ENCODE measurements around the gene GRIK3.

Gene GRIK3

GRCh38 chr1:37010011-37010410, 24.3 kb downstream of the GRIK3 start:
- no peak for DNase-seq

GRCh38 chr1:37009521-37009920, 24.8 kb downstream of the GRIK3 start:
- DNase-seq, result no peak

- no peak for DNase-seq
Measured at GRCh38 chr1:37006132-37006868, 28.0 kb downstream of the GRIK3 start.

- no peak for DNase-seq
Measured at GRCh38 chr1:37002898-37003297, 31.4 kb downstream of the GRIK3 start.

GRCh38 chr1:37001703-37002102, 32.6 kb downstream of the GRIK3 start:
- DNase-seq, result no peak

- DNase-seq, result no peak
Measured at GRCh38 chr1:36996106-36996505, 38.2 kb downstream of the GRIK3 start.

GRCh38 chr1:36994868-36995267, 39.4 kb downstream of the GRIK3 start:
- no peak for DNase-seq

GRCh38 chr1:36994294-36994693, 40.0 kb downstream of the GRIK3 start:
- no peak for DNase-seq

GRCh38 chr1:36992139-36992943, 42.0 kb downstream of the GRIK3 start:
- no peak for DNase-seq

- DNase-seq, result no peak
Measured at GRCh38 chr1:36991551-36991950, 42.8 kb downstream of the GRIK3 start.

- no peak for DNase-seq
Measured at GRCh38 chr1:36990928-36991327, 43.4 kb downstream of the GRIK3 start.

- DNase-seq, result no peak
Measured at GRCh38 chr1:36989241-36989640, 45.1 kb downstream of the GRIK3 start.

- no peak for DNase-seq
Measured at GRCh38 chr1:36988741-36989193, 45.5 kb downstream of the GRIK3 start.

GRCh38 chr1:36988321-36988720, 46.0 kb downstream of the GRIK3 start:
- DNase-seq, result no peak

- DNase-seq, result no peak
Measured at GRCh38 chr1:36987276-36987675, 47.0 kb downstream of the GRIK3 start.

- no peak for DNase-seq
Measured at GRCh38 chr1:36986241-36986985, 47.9 kb downstream of the GRIK3 start.

- DNase-seq, result no peak
Measured at GRCh38 chr1:36984675-36985074, 49.6 kb downstream of the GRIK3 start.

GRCh38 chr1:36984026-36984425, 50.3 kb downstream of the GRIK3 start:
- DNase-seq, result no peak

- peak; percentile 47 for DNase-seq
Measured at GRCh38 chr1:36982709-36983108, 51.6 kb downstream of the GRIK3 start.

GRCh38 chr1:36981771-36982622, 52.3 kb downstream of the GRIK3 start:
- DNase-seq, result peak; percentile 57

GRCh38 chr1:36981126-36981525, 53.2 kb downstream of the GRIK3 start:
- no peak for DNase-seq

- DNase-seq, result peak; percentile 91
Measured at GRCh38 chr1:36977731-36978406, 56.4 kb downstream of the GRIK3 start.

Data from NCI-H446 treated with DMSO at 0.1 percent for 48 hours (cell line).